ENCODE results near the gene STOML2. TPM values are rescaled to one million over a fixed set of nuclear protein-coding genes. Genes with fewer than 3 reads are reported as not detected.

Gene STOML2
- total RNA-seq, 1 experiment from 2014 or later = 192 TPM

DNA sequence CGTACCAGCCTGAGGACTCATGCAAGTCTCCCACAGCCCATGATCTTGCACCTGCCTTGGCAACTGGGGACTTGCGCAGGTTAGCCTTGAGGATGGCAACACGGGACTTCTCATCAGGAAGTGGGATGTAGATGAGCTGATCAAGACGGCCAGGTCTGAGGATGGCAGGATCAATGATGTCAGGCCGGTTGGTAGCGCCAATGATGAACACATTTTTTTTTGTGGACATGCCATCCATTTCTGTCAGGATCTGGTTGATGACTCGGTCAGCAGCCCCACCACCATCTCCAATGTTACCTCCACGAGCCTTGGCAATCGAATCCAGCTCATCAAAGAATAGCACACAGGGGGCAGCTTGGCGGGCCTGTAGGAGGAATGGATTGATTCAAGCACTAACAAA is 43.5 kb downstream of the STOML2 start:
- H3K4me3 Mint-ChIP-seq = no peak overlapping the region
- no CpG with 5 or more reads among the region's 10 CpGs for whole genome bisulfite sequencing (ENCODE audit: extremely low coverage, insufficient read length, low lambda C conversion rate)
- TF ChIP-seq, protein P1, sequence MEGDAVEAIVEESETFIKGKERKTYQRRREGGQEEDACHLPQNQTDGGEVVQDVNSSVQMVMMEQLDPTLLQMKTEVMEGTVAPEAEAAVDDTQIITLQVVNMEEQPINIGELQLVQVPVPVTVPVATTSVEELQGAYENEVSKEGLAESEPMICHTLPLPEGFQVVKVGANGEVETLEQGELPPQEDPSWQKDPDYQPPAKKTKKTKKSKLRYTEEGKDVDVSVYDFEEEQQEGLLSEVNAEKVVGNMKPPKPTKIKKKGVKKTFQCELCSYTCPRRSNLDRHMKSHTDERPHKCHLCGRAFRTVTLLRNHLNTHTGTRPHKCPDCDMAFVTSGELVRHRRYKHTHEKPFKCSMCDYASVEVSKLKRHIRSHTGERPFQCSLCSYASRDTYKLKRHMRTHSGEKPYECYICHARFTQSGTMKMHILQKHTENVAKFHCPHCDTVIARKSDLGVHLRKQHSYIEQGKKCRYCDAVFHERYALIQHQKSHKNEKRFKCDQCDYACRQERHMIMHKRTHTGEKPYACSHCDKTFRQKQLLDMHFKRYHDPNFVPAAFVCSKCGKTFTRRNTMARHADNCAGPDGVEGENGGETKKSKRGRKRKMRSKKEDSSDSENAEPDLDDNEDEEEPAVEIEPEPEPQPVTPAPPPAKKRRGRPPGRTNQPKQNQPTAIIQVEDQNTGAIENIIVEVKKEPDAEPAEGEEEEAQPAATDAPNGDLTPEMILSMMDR (conservative IDR thresholded peaks at IDR 0.05) = no peak
- Histone ChIP-seq H3K14ac (ENCODE audit: insufficient read depth, low read length) (no peak overlapping the region), H2AK5ac (ENCODE audit: insufficient read length, low read length) (no peak overlapping the region), H3K23me2 (ENCODE audit: insufficient read length, low read depth, low read length, poor library complexity, severe bottlenecking) (no peaks in the 10 kb centered on the region), H4K91ac (ENCODE audit: insufficient read length, low read depth, low read length) (no peak overlapping the region), H3K79me1 (ENCODE audit: insufficient read depth, low read depth, low read length, poor library complexity, severe bottlenecking) (no peaks in the 10 kb centered on the region), H2AFZ (ENCODE audit: low read length) (no peak overlapping the region), H3K4ac (ENCODE audit: low read depth, low read length) (no peak overlapping the region), H3K18ac (ENCODE audit: insufficient read length, low read depth, low read length) (no peak overlapping the region), H4K5ac (ENCODE audit: insufficient read length, low read depth, low read length) (no peak overlapping the region), H3K79me2 (ENCODE audit: insufficient read depth, low read length) (no peaks in the 10 kb centered on the region), H4K20me1 (ENCODE audit: control insufficient read depth, insufficient read depth, insufficient read length) (no peaks in the 10 kb centered on the region), H3K4me1 (ENCODE audit: insufficient read depth, low read length) (no peaks in the 10 kb centered on the region), H3K56ac (ENCODE audit: insufficient read length, low read depth, low read length) (no peak overlapping the region), H3T11ph (ENCODE audit: low read length) (no peak overlapping the region), H3K9ac (ENCODE audit: extremely low read depth, insufficient read length, low read length) (no peak overlapping the region), H4K8ac (replicated peaks; ENCODE audit: insufficient read length, low read depth, low read length) (no peak overlapping the region), H3K23ac (ENCODE audit: insufficient read length, low read depth, low read length) (no peak overlapping the region), H2BK15ac (ENCODE audit: low read depth, low read length) (no peak overlapping the region), H3K27ac (ENCODE audit: insufficient read length, low read depth, low read length) (no peak overlapping the region), H2BK20ac (ENCODE audit: low read depth, low read length, poor library complexity, severe bottlenecking) (no peak overlapping the region), H2BK12ac (ENCODE audit: insufficient read length, low read depth, low read length) (no peak overlapping the region), H3K27me3 (ENCODE audit: insufficient read depth, low read length) (0 out of 2 replicates have a peak, but pooled peaks cover 2% of the 10 kb centered on the region), H3K4me2 (ENCODE audit: insufficient read depth, insufficient read length, low read length) (no peak overlapping the region), H3K9me3 (ENCODE audit: control insufficient read depth, low read depth, low read length) (no peaks in the 10 kb centered on the region), H2BK5ac (ENCODE audit: insufficient read length, low read length) (no peak overlapping the region), H2BK120ac (ENCODE audit: low read depth, low read length, poor library complexity, severe bottlenecking) (no peak overlapping the region)
- H3K9me3 Mint-ChIP-seq = no peaks in the 10 kb centered on the region
- DNase-seq = no peak
- peaks cover 87 to 99% (median 97%) of the 10 kb centered on the region in 3 experiments for H3K36me3 Mint-ChIP-seq (ENCODE audit: insufficient read depth in 1 of 3, low read depth in 3 of 3)
- no peaks in the 10 kb centered on the region for H3K4me1 Mint-ChIP-seq
- no peaks in the 10 kb centered on the region for H3K27me3 Mint-ChIP-seq (ENCODE audit: low read depth)
- H3K27ac Mint-ChIP-seq = peak overlapping the region in 1 of 3 experiments; percentile 83; a peak in 2 of 7 replicates

Data from H9 (cell line).